Uterus (tissue), 2 donors: ENCODE results near the gene DNAAF9.

Experiments
- POLR2A ChIP-seq, 2 donors: fragments of 450-650 bp; IDR thresholded peaks; one replicate each; pipeline ENCODE4 v1.6.1; 2016; ENCODE audit warnings: antibody characterized with exemption in 2 of 2, mild to moderate bottlenecking in 1 of 2, moderate library complexity in 1 of 2
- TF ChIP-seq, protein P1 (sequence below), 4 experiments: fragments of 200-600 bp in 2 of 4; fragments of 450-650 bp in 2 of 4; sonication (generic) in 2 of 4; IDR thresholded peaks; one replicate each; pipeline ENCODE4 v1.5.1; 2016 to 2019; ENCODE audit warnings: antibody characterized with exemption in 4 of 4, mild to moderate bottlenecking in 2 of 4, moderate library complexity in 1 of 4

DNA sequence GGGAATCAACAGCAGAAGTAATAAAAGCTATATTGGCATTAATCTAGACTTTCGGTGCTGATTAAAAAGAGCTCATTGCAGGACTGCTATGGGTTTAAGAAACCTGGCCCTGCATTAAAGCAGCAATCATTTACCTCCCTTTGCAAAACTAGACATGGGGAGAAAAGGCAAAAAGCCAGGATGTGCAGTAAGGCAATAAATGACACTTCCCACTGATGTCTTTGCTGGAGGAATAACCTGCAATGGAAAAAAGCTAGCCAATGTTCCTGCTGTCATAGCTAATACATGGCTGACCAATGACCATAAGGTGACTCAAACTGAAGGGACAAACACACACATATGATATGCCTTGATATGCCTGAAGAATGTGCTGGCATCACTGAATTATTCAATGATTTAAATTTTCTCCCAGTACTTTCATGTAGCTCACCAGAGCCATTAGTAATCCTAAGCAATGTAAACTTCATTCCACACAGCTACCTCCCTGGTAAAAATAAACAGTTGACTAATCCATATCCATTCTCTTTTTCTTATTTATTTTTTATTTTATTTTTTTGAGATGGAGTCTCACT is 8.7 kb downstream of the DNAAF9 start:
- TF ChIP-seq POLR2A (IDR thresholded peaks at IDR 0.05) = no peak
- TF ChIP-seq, protein P1, sequence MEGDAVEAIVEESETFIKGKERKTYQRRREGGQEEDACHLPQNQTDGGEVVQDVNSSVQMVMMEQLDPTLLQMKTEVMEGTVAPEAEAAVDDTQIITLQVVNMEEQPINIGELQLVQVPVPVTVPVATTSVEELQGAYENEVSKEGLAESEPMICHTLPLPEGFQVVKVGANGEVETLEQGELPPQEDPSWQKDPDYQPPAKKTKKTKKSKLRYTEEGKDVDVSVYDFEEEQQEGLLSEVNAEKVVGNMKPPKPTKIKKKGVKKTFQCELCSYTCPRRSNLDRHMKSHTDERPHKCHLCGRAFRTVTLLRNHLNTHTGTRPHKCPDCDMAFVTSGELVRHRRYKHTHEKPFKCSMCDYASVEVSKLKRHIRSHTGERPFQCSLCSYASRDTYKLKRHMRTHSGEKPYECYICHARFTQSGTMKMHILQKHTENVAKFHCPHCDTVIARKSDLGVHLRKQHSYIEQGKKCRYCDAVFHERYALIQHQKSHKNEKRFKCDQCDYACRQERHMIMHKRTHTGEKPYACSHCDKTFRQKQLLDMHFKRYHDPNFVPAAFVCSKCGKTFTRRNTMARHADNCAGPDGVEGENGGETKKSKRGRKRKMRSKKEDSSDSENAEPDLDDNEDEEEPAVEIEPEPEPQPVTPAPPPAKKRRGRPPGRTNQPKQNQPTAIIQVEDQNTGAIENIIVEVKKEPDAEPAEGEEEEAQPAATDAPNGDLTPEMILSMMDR (IDR thresholded peaks at IDR 0.05) = no peak
